SK-N-SH treated with all-trans-retinoic acid at 6 μM for 48 hours (cell line): ENCODE data around the gene MYOM3.

Source experiments
- BACH2 ChIP-seq: fragments of 250-450 bp; sonication (Bioruptor Pico); IDR thresholded peaks from 2 replicates; pipeline ENCODE4 v1.9.0; 2021; ENCODE audit warnings: mild to moderate bottlenecking, borderline replicate concordance
- ISL1 ChIP-seq: fragments of 250-450 bp; sonication (Bioruptor Pico); IDR thresholded peaks from 2 replicates; pipeline ENCODE4 v2.1.2; 2022; ENCODE audit warnings: mild to moderate bottlenecking, moderate library complexity
- SNAI2 ChIP-seq: fragments of 250-450 bp; sonication (Bioruptor Pico); IDR thresholded peaks from 2 replicates; pipeline ENCODE4 v1.5.0; 2020; ENCODE audit warnings: mild to moderate bottlenecking, moderate library complexity
- ZC3H10 ChIP-seq: fragments of 250-450 bp; sonication (Bioruptor Pico); IDR thresholded peaks from 2 replicates; pipeline ENCODE4 v1.5.1; 2021; ENCODE audit warnings: mild to moderate bottlenecking, moderate library complexity
- ZFP3 ChIP-seq: fragments of 250-450 bp; sonication (Bioruptor Pico); IDR thresholded peaks from 2 replicates; pipeline ENCODE4 v1.5.0; 2020; ENCODE audit warnings: mild to moderate bottlenecking, moderate library complexity
- ZNF565 ChIP-seq: fragments of 450-650 bp; formaldehyde crosslinking; conservative IDR thresholded peaks from 2 replicates; pipeline ENCODE4 v1.5.0; 2020; ENCODE audit warnings: low read depth, mild to moderate bottlenecking, moderate library complexity
- ZNF70 ChIP-seq: fragments of 450-650 bp; formaldehyde crosslinking; IDR thresholded peaks from 2 replicates; pipeline ENCODE4 v1.5.0; 2020; ENCODE audit warnings: mild to moderate bottlenecking, moderate library complexity
- TF ChIP-seq, protein P1 (sequence below): fragments of 250-450 bp; sonication (Bioruptor Pico); IDR thresholded peaks from 2 replicates; pipeline ENCODE4 v1.5.1; 2020; ENCODE audit warnings: low read depth, mild to moderate bottlenecking, moderate library complexity
- TF ChIP-seq, protein P2 (sequence below): fragments of 250-450 bp; sonication (Bioruptor Pico); IDR thresholded peaks from 2 replicates; pipeline ENCODE4 v1.5.1; 2021; ENCODE audit warnings: mild to moderate bottlenecking, moderate library complexity
- TF ChIP-seq, protein P3 (sequence below): fragments of 250-450 bp; sonication (Bioruptor Pico); IDR thresholded peaks from 2 replicates; pipeline ENCODE4 v1.8.0; 2021; ENCODE audit warnings: low read depth, mild to moderate bottlenecking, moderate library complexity, borderline replicate concordance

DNA sequence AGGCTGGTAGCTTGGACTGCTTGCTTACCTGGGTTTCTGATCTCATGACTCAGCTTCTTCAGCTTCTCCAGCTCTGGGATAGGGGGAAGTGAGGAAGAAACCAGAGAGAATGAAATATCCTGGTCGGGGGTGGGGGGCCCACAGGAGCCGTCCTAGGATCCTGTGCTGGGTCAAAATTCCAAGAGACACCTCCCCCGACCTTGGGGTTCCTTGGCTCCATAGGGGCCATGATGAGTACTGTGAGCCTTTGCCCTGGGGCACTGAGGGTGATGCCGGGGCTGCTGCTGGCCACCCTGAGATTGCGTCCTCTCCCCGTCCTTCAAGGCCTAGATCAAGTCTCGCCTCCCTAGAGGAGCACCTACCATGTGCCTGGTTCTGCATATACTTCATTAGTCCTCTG, 40.0 kb downstream of the MYOM3 start:
- TF ChIP-seq, protein P1, sequence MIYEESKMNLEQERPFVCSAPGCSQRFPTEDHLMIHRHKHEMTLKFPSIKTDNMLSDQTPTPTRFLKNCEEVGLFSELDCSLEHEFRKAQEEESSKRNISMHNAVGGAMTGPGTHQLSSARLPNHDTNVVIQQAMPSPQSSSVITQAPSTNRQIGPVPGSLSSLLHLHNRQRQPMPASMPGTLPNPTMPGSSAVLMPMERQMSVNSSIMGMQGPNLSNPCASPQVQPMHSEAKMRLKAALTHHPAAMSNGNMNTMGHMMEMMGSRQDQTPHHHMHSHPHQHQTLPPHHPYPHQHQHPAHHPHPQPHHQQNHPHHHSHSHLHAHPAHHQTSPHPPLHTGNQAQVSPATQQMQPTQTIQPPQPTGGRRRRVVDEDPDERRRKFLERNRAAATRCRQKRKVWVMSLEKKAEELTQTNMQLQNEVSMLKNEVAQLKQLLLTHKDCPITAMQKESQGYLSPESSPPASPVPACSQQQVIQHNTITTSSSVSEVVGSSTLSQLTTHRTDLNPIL (CRISPR knock-in tag), result no peak
- TF ChIP-seq BACH2 (no peak), ZNF565 (no peak), SNAI2 (CRISPR knock-in tag) (no peak), ISL1 (no peak), ZNF70 (CRISPR knock-in tag) (no peak), ZC3H10 (CRISPR knock-in tag) (no peak), ZFP3 (CRISPR knock-in tag) (no peak)
- TF ChIP-seq, protein P2, sequence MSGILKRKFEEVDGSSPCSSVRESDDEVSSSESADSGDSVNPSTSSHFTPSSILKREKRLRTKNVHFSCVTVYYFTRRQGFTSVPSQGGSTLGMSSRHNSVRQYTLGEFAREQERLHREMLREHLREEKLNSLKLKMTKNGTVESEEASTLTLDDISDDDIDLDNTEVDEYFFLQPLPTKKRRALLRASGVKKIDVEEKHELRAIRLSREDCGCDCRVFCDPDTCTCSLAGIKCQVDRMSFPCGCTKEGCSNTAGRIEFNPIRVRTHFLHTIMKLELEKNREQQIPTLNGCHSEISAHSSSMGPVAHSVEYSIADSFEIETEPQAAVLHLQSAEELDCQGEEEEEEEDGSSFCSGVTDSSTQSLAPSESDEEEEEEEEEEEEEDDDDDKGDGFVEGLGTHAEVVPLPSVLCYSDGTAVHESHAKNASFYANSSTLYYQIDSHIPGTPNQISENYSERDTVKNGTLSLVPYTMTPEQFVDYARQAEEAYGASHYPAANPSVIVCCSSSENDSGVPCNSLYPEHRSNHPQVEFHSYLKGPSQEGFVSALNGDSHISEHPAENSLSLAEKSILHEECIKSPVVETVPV (CRISPR knock-in tag), result no peak
- TF ChIP-seq, protein P3, sequence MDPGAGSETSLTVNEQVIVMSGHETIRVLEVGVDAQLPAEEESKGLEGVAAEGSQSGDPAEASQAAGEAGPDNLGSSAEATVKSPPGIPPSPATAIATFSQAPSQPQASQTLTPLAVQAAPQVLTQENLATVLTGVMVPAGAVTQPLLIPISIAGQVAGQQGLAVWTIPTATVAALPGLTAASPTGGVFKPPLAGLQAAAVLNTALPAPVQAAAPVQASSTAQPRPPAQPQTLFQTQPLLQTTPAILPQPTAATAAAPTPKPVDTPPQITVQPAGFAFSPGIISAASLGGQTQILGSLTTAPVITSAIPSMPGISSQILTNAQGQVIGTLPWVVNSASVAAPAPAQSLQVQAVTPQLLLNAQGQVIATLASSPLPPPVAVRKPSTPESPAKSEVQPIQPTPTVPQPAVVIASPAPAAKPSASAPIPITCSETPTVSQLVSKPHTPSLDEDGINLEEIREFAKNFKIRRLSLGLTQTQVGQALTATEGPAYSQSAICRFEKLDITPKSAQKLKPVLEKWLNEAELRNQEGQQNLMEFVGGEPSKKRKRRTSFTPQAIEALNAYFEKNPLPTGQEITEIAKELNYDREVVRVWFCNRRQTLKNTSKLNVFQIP, result no peak
